ENCODE data around the gene CAPN15. TPM values are rescaled to one million over a fixed set of nuclear protein-coding genes. Genes with fewer than 3 reads are reported as not detected.
"Not testable (repeated sequence)": the region's sequence is repeated elsewhere in the genome, so short reads cannot be mapped to it uniquely, and the experiment has no call there.

CAPN15 gene
- polyA plus RNA-seq, 12 donors: 17.3 to 42.3 (median 23.1) TPM; not detected in 1

DNA sequence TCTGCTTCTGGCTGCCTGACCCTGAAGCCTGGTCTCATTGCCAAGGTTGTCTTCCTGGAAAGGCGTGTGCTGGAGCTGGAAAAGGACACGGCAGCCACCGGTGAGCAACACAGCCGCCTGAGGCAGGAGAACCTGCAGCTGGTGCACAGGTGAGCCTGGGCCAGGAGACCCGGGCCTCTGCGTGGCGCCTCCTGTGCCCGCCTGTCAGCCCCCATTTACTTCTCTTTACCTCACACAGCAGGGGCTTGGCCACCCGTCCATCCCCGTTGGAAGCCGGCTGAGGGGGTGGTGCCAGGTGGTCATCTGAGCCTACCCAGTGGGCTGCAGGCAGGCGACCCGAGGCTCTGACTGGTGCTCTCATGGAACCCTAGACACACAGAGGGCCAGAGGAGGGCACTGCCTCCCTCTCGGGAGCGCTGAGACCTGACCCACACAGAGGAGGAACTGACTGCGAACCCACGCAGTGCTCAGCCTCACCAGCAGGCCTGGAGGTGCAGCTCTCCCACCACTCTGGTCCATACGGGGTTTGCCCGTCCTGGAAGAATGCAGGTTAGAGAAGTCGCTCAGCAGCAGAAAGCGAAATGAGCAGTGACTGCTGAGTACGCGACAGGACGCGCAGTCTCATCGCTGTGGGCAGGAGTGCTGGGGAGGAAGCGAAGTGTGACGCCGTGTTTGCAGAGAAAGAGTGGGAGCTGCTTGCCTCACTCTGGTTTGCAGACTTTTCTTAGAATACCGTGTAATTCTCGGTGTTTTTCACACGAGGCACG, 21.9 kb upstream of the CAPN15 start:
- no peak for DNase-seq

DNA sequence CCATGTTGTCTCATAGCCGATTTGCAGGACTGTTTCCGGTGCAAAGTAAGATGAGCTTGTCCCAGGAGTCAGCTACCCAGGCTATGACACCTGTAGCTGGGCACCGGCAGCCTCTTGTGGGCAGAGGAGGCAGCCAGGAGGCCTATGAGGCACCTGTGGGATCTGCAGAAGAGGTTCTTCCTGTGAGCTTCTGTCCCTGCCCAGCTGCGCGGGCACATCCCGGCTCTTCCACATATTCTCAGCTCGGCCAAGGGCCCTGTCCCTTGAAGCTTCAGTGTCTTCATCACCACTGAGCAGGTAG, 21.3 kb upstream of the CAPN15 start:
- no peak for DNase-seq

DNA sequence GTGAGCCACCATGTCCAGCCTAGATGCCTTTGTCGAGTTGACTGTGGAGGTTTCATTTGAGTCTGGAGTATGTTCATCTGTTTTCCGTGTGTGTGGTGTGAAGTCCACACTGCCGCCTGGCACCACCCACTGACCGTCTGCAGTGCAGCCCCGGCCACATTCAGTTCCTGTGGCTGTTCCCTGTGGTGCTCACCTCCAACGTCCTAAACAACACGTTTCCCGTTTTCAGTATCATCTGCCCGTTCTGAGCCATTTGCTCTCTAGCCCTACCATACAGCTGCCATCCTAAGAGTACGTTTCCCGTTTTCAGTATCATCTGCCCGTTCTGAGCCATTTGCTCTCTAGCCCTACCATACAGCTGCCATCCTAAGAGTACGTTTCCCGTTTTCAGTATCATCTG, 20.0 kb upstream of the CAPN15 start:
- DNase-seq: not testable (repeated sequence)

DNA sequence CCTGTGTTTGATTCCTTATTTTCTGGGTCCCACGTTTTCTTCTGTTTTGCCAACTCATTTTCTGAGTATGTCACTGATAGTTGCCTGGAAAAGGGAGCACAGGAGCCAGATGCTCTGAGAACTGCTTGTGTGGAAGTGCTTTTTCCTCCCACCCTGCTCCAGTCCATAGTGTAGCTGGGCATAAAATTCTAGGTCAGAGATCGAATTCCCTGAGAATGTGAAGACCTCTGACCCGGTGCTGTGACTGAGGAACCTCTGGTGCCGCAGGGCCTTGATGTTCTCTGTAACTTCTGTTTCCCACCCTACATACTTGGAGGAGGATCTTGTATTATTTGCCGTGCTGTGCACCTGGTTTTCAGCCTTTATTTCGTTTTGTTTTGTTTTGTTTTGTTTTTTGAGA, 19.5 kb upstream of the CAPN15 start:
- DNase-seq: no peak

DNA sequence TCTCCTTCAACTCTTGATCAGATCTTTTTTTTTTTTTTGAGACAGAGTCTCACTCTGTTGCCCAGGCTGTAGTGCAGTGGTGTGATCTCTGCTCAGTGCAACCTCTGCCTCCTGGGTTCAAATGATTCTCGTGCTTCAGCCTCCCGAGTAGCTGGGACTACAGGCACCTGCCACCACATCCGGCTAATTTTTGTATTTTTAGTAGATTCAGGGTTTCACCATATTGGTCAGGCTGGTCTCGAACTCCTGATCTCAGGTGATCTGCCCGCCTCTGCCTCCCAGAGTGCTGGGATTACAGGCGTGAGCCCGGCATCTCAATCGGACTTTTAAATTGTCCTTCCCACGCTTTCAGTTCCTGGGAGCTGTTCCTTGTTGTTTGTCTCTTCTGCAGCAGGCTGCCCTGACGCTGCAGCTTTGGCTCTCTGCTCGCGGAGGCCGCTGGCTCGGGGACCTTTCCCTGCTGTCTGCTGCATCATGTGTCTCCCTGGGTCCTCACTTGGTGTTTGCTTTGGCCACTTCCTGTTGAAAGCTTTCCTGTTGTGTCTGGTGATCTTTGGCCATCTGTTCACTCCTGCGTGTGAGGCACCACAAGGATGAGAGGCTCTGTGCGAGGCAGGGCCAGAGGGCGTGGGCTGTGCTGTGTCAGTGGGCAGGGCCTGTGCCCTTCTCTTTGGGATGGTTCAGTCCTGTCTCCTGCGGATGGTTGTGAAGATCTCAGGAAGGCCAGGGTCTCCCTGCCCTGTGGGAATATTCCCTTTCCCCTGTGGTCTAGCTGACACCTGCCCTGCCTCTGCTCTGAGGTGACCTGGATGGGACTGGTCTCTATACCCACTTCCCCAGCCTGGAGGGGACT, 18.4 kb upstream of the CAPN15 start:
- DNase-seq: no peak

- DNase-seq: no peak
These were observed 17.3 kb upstream of the CAPN15 start for GRCh38 chr16:510066-510825.

GRCh38 chr16:512802-513201, 14.7 kb upstream of the CAPN15 start:
- no peak for DNase-seq

GRCh38 chr16:513950-514349, 13.6 kb upstream of the CAPN15 start:
- no peak for DNase-seq

DNA sequence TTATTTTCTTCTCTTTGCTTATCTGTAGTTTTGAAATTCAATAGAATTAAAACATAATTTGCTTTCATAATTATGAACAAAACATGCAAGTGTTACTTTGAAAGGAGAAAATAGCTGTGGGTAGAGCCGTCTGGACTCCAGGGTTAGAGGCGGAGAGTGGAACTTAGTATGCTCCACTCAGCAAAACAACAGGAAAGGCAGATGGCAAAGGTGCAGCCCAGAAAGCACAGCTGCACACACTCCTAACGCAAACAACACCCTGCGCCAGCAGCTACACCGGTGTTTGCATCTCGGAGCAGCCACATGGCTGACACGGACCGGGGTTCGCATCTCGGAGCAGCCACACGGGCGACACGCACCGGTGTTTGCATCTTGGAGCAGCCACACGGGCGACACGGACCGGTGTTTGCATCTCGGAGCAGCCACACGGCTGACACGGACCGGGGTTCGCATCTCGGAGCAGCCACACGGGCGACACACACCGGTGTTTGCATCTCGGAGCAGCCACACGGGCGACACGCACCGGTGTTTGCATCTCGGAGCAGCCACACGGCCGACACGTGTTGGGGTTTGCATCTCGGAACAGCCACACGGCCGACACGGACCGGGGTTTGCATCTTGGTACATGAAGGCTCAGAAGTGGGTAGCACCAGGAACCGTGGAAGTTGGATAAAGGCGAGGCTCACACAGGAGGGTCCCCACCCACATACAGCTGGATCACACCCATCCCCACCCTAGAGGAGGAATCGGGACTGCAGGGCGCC, 12.2 kb upstream of the CAPN15 start:
- no peak for DNase-seq

- DNase-seq: no peak
These were observed 11.6 kb upstream of the CAPN15 start for GRCh38 chr16:515939-516226.

DNA sequence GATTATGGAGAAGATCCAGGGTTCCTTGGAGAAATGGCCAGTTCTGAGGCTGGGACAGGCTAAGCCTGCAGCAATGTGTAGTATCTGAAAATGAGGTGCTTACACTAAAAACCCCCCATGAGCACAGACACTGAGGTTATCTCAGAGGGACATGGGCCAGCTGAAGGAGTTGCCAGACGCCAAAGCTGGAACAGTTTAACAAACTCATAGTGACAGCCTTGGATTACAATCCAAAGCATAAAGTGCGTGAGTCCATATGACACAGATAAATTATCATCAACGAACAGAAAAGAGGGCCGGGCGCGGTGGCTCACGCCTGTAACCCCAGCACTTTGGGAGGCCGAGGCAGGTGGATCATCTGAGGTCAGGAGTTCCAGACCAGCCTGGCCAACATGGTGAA, 11.2 kb upstream of the CAPN15 start:
- DNase-seq: no peak

DNA sequence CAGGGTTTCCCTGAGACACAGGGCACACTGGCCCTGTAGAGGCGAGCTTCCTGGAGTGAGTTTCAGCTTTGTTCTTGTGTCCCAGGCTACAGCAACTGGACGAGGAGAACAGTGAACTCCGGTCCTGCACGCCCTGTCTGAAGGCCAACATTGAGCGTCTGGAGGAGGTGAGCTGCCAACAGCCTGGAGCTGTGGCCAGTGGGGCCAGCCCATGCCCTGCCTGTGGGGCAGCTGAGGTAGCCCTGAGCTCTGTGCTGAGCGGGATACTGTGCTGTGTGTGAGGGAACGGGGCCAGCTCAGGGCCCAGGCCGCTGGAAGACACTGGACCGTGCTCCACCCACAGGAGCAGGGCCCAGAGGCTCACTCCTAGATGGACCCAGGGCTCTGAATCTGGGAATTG, 8.7 kb upstream of the CAPN15 start:
- no peak for DNase-seq

DNA sequence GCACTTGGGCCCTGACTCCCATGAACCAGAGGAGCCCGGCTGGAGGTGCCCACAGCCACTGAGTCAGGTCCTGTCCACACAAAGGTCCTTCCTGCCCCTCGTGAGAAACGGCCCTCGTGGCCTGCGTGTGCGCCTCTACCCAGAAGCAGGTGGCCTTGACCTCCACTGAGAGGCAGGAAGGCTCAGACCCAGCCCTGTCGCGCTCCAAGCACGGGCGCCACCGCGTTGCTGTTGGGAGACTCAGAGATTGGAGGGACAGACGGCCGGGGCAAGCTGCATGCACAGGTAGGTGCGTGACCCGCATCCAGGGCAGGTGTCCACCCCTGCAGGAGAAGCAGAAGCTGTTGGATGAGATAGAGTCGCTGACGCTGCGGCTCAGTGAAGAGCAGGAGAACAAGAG, 8.1 kb upstream of the CAPN15 start:
- no peak for DNase-seq

DNA sequence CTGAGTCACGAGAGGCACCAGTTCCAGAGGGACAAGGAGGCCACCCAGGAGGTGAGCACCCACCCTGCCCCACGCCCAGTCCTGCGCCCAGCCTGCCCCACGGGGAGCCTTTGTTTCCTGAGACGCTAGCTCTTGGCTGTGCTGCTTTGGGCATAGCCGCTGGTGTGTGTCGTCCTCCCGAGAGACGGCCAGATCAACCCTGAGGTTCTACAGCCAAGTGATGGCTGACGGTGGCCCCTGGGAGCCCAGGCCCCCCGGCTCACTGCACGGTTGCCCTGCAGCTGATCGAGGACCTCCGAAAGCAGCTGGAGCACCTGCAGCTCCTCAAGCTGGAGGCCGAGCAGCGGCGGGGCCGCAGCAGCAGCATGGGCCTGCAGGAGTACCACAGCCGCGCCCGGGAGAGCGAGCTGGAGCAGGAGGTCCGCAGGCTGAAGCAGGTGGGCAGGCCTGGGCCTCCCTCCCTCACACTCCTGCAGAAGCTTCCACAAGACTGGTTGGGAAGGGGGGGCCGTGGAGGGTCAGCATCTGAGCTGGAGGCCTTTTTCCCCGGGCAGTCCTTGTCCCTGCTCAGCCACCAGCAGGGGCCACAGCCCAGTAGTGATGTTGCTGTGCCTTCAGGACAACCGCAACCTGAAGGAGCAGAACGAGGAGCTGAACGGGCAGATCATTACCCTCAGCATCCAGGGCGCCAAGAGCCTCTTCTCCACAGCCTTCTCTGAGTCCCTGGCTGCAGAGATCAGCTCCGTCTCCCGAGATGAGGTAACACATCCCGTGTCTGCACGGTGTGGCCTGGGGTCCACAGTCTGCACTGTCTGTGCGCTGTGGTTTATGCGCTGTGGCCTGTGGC, 7.4 kb upstream of the CAPN15 start:
- no peak for DNase-seq

DNA sequence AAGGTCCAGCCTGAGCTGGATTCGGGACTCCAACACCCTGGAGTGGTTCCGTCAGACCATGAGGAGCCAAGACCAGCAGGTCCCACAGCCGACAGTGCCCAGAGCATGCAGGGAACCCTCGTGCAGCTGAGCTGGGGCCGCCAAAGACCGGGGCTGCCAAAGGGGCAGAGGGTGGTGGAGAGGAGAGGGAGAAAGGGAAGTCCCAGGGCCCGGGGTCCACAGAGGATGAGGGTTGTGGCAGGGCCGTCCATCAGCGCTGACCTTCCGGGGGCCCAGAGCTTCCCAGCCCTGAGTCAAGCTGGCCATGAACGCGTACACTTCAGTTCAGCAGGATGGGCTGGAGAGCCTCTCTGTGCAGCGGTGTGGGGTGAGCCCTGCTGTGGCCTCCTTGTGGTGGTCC, 6.7 kb upstream of the CAPN15 start:
- no peak for DNase-seq

- DNase-seq: no peak
These were observed 5.9 kb upstream of the CAPN15 start for GRCh38 chr16:521381-522210.

DNA sequence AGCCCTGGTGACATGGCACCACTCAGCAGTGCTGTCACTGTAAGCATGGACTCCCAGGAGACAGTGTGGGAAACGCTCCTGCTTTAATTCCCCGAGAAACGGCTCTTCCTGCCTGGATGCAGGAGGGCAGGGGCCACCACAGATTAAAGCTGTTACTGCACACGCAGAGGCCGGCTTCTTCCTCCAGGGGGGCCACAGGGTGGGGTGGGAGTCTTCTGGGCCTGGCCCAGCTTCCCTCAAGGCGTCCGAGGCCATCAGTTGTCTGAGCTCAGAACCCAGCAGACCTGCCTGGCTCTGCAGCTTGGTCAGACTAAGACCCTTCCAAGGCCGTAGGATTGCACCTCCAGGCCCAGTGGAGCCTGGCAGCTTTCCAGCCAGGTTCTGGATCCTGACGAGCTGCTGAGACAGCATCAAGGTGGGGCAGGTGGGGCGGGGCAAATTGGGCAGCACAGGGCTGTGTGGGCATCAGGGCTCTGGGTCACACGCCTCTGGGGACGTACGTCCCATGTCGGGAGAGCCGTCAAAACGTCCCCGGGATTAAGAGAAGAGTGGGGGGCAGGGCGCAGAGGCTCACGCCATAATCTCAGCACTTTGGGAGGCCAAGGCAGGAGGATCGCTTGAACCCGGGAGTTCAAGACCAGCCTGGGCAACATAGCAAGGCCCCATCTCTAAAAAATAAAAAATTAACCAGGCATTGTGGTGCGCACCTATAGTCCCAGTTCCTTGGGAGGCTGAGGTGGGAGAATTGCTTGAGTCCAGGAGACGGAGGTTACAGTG, 5.0 kb upstream of the CAPN15 start:
- no peak for DNase-seq

- no peak for DNase-seq
These were observed 4.3 kb upstream of the CAPN15 start for GRCh38 chr16:523097-523741.

All from muscle of arm (tissue), 12 donors.